ENCODE measurements around the gene SARS2.

The SARS2 gene

GRCh38 chr19:38869836-38870607 lies 60.5 kb downstream of the SARS2 start:
- peak overlapping the region; percentile 64 for H3K9ac ChIP-seq (ENCODE audit: low read depth, low read length, poor library complexity, severe bottlenecking)
- no peaks in the 10 kb centered on the region for H3K36me3 ChIP-seq (ENCODE audit: insufficient read depth, low read length)

DNA sequence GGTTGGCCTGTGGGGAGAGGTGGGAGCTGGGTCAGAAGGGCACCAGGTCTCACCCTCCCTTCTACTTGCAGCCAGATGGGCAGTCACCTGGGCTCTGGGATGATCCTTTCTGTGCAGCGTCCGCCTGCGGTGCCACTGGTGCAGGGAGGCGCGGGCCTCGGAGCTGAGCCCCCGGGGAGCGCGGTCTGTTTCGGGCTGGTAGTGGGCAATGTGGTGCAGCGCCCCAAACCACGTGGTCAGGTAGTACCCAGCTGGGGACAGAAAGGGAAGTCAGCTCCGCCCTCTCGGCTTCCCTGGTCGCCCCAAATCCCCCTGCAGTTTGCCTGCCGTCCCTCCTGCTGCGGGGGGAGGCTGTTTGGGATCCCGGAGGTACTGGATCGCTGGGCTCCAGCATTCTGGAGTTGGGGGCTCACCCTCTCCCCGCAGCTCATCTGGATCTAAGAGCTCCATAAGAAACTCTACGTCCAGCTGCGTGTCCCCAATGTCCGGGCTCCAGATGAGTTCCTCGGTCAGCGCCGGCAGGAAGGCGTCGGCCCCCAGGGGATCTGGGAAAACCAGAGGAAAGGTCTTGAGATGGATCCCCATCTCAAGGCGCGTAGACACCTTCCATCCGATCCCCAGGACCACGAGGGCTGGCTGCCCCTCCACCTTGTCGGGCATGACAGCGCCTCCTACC lies 61.3 kb downstream of the SARS2 start:
- 0 out of 2 replicates have a peak overlapping the region, but pooled peaks have one; percentile 56 for H2AFZ ChIP-seq (ENCODE audit: low read length)
- H3K4me2 ChIP-seq (ENCODE audit: low read depth, low read length, poor library complexity, severe bottlenecking): peak overlapping the region; percentile 72
- no peaks in the 10 kb centered on the region for H3K36me3 ChIP-seq (ENCODE audit: insufficient read depth, low read length)
- H3K79me2 ChIP-seq (ENCODE audit: insufficient read depth, low read length): no peaks in the 10 kb centered on the region
- no peak for TF ChIP-seq CTCF (conservative IDR thresholded peaks at IDR 0.05; ENCODE audit: low read length)
- no peak for TF ChIP-seq EZH2phosphoT487 (IDR thresholded peaks at IDR 0.05; ENCODE audit: borderline replicate concordance)
- H3F3A ChIP-seq (ENCODE audit: low read depth): no peaks in the 10 kb centered on the region
- peak overlapping the region; percentile 68 for H3K4me3 ChIP-seq (ENCODE audit: low read length, poor library complexity, severe bottlenecking)
- peak overlapping the region; percentile 64 for H3K9ac ChIP-seq (ENCODE audit: low read depth, low read length, poor library complexity, severe bottlenecking)
- H3K27me3 ChIP-seq (ENCODE audit: insufficient read depth, low read length, poor library complexity, severe bottlenecking): no peaks in the 10 kb centered on the region
- H3K9me2 ChIP-seq (replicated peaks; ENCODE audit: low read depth, low read length): no peaks in the 10 kb centered on the region
- H4K20me1 ChIP-seq (ENCODE audit: insufficient read depth, low read length, poor library complexity, severe bottlenecking): no peaks in the 10 kb centered on the region
- H3K4me1 ChIP-seq (ENCODE audit: insufficient read depth, low read length, poor library complexity, severe bottlenecking): peaks cover 12% of the 10 kb centered on the region
- H3K9me3 ChIP-seq (ENCODE audit: insufficient read depth, low read depth, low read length): no peaks in the 10 kb centered on the region

More at GRCh38 chr19:38869836-38870607, 60.5 kb downstream of the SARS2 start:
- TF ChIP-seq EZH2phosphoT487 (IDR thresholded peaks at IDR 0.05; ENCODE audit: borderline replicate concordance): no peak
- peak; percentile 56 for TF ChIP-seq CTCF (conservative IDR thresholded peaks at IDR 0.05; ENCODE audit: low read length)
- no peaks in the 10 kb centered on the region for H3K9me3 ChIP-seq (ENCODE audit: insufficient read depth, low read depth, low read length)
- peak overlapping the region; percentile 72 for H3K4me2 ChIP-seq (ENCODE audit: low read depth, low read length, poor library complexity, severe bottlenecking)
- peaks cover 5% of the 10 kb centered on the region for H3K4me1 ChIP-seq (ENCODE audit: insufficient read depth, low read length, poor library complexity, severe bottlenecking)
- H3F3A ChIP-seq (ENCODE audit: low read depth): no peaks in the 10 kb centered on the region
- H3K9me2 ChIP-seq (replicated peaks; ENCODE audit: low read depth, low read length): no peaks in the 10 kb centered on the region
- peak overlapping the region; percentile 68 for H3K4me3 ChIP-seq (ENCODE audit: low read length, poor library complexity, severe bottlenecking)
- 0 out of 2 replicates have a peak overlapping the region, but pooled peaks have one; percentile 56 for H2AFZ ChIP-seq (ENCODE audit: low read length)
- H3K79me2 ChIP-seq (ENCODE audit: insufficient read depth, low read length): no peaks in the 10 kb centered on the region
- no peaks in the 10 kb centered on the region for H3K27me3 ChIP-seq (ENCODE audit: insufficient read depth, low read length, poor library complexity, severe bottlenecking)
- H4K20me1 ChIP-seq (ENCODE audit: insufficient read depth, low read length, poor library complexity, severe bottlenecking): no peaks in the 10 kb centered on the region

DNA sequence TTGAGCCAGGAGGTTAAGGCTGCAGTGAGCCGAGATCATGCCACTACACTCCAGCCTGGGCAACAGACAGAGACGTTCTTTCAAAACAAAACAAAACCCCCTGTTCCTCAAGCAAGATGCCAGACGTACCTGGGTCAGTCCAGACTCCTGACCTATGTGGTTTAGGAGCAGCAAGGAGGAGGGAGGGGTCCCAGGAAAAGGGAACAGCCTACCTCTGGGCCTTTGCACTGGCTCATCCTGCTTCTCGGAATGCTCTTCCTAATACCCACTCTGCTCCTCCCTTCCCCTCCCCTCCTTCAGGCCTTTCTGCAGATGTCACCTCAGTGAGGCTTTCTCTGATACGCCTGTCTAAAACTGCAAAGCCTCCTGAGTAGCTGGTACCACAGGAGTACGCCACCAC lies 62.0 kb downstream of the SARS2 start:
- Histone ChIP-seq H3K9me2 (replicated peaks; ENCODE audit: low read depth, low read length) (no peaks in the 10 kb centered on the region), H3K4me2 (ENCODE audit: low read depth, low read length, poor library complexity, severe bottlenecking) (no peak overlapping the region), H3F3A (ENCODE audit: low read depth) (no peaks in the 10 kb centered on the region), H3K36me3 (ENCODE audit: insufficient read depth, low read length) (no peaks in the 10 kb centered on the region), H3K27me3 (ENCODE audit: insufficient read depth, low read length, poor library complexity, severe bottlenecking) (no peaks in the 10 kb centered on the region), H3K9me3 (ENCODE audit: insufficient read depth, low read depth, low read length) (no peaks in the 10 kb centered on the region), H3K9ac (ENCODE audit: low read depth, low read length, poor library complexity, severe bottlenecking) (peak overlapping the region; percentile 64), H2AFZ (ENCODE audit: low read length) (no peak overlapping the region), H3K4me3 (ENCODE audit: low read length, poor library complexity, severe bottlenecking) (no peak overlapping the region), H4K20me1 (ENCODE audit: insufficient read depth, low read length, poor library complexity, severe bottlenecking) (no peaks in the 10 kb centered on the region), H3K79me2 (ENCODE audit: insufficient read depth, low read length) (no peaks in the 10 kb centered on the region), H3K4me1 (ENCODE audit: insufficient read depth, low read length, poor library complexity, severe bottlenecking) (peaks cover 13% of the 10 kb centered on the region)
- no peak for TF ChIP-seq EZH2phosphoT487 (IDR thresholded peaks at IDR 0.05; ENCODE audit: borderline replicate concordance)
- TF ChIP-seq CTCF (conservative IDR thresholded peaks at IDR 0.05; ENCODE audit: low read length): no peak

Data from Loucy (cell line).